Mesenchymal stem cell (in vitro differentiated cells and primary cell): ENCODE measurements around the gene TTC23L.

Source experiments
- DNase-seq: peaks from one replicate; pipeline ENCODE4 v3.0.0-alpha.2; 2013
- H2AFZ ChIP-seq: one replicate; pipeline ENCODE4 v1.6.1; 2013; ENCODE audit warnings: low read depth, mild to moderate bottlenecking, control low read depth, inconsistent platforms, low read length, moderate library complexity
- H2AK5ac ChIP-seq: 2 replicates; pipeline ENCODE4 v1.6.1; 2013; ENCODE audit warnings: low read length, moderate library complexity, mild to moderate bottlenecking, inconsistent platforms; ENCODE audit not compliant: severe bottlenecking
- H2BK120ac ChIP-seq: one replicate; pipeline ENCODE4 v1.6.1; 2013; ENCODE audit warnings: low read depth, mild to moderate bottlenecking, inconsistent platforms, low read length, moderate library complexity
- H2BK12ac ChIP-seq, 2 experiments: one replicate each; pipeline ENCODE4 v1.6.1; 2013; ENCODE audit warnings: inconsistent platforms in 2 of 2, low read length in 2 of 2, mild to moderate bottlenecking in 2 of 2, moderate library complexity in 2 of 2, control low read depth in 1 of 2
- H2BK15ac ChIP-seq: one replicate; pipeline ENCODE4 v1.6.1; 2013; ENCODE audit warnings: mild to moderate bottlenecking, low read depth, inconsistent platforms; ENCODE audit not compliant: poor library complexity, severe bottlenecking
- H2BK5ac ChIP-seq: 2 replicates; pipeline ENCODE4 v1.6.1; 2013; ENCODE audit warnings: low read depth, mild to moderate bottlenecking, low read length, control low read depth, inconsistent platforms; ENCODE audit not compliant: poor library complexity, severe bottlenecking
- H3K14ac ChIP-seq, 2 experiments: one replicate each; pipeline ENCODE4 v1.6.1; 2013; ENCODE audit warnings: inconsistent platforms in 2 of 2, low read length in 2 of 2, control low read depth in 1 of 2, mild to moderate bottlenecking in 1 of 2, moderate library complexity in 1 of 2
- H3K18ac ChIP-seq, 2 experiments: one replicate each; pipeline ENCODE4 v1.6.1; 2013; ENCODE audit warnings: inconsistent platforms in 2 of 2, low read length in 2 of 2, control low read depth in 1 of 2, low read depth in 1 of 2, mild to moderate bottlenecking in 1 of 2
- H3K23ac ChIP-seq, 2 experiments: one replicate each; pipeline ENCODE4 v1.6.1; 2013; ENCODE audit warnings: inconsistent platforms in 2 of 2, low read length in 2 of 2, mild to moderate bottlenecking in 2 of 2, moderate library complexity in 2 of 2, control low read depth in 1 of 2
- H3K27ac ChIP-seq: 2 replicates; pipeline ENCODE4 v1.5.1; 2013; ENCODE audit warnings: mild to moderate bottlenecking, moderate library complexity, low read length, control low read depth, inconsistent platforms; ENCODE audit not compliant: poor library complexity, severe bottlenecking
- H3K27me3 ChIP-seq, 2 experiments: 2 replicates each; pipeline versions ENCODE4 v1.6.1 to v1.7.0; 2013; ENCODE audit warnings: low read length in 2 of 2, mild to moderate bottlenecking in 2 of 2, moderate library complexity in 2 of 2, control low read depth in 1 of 2, inconsistent platforms in 1 of 2; ENCODE audit not compliant: control insufficient read depth in 1 of 2, insufficient read depth in 1 of 2
- H3K36me3 ChIP-seq, 2 experiments: 2 replicates each; pipeline versions ENCODE4 v1.6.1 to v1.7.0; 2013; ENCODE audit warnings: low read length in 2 of 2, control low read depth in 1 of 2, inconsistent platforms in 1 of 2, low read depth in 1 of 2, mild to moderate bottlenecking in 1 of 2; ENCODE audit not compliant: insufficient read depth in 2 of 2, control insufficient read depth in 1 of 2
- H3K4ac ChIP-seq, 2 experiments: one replicate each; pipeline ENCODE4 v1.6.1; 2013; ENCODE audit warnings: inconsistent platforms in 2 of 2, low read length in 2 of 2, mild to moderate bottlenecking in 2 of 2, moderate library complexity in 2 of 2, control low read depth in 1 of 2, low read depth in 1 of 2
- H3K4me1 ChIP-seq: 2 replicates; pipeline ENCODE4 v1.6.1; 2013; ENCODE audit warnings: low read depth, low read length, control low read depth; ENCODE audit not compliant: control insufficient read depth, insufficient read depth
- H3K4me2 ChIP-seq: 2 replicates; pipeline ENCODE4 v1.6.1; 2013; ENCODE audit warnings: low read length, mild to moderate bottlenecking, inconsistent platforms; ENCODE audit not compliant: poor library complexity, severe bottlenecking
- H3K4me3 ChIP-seq, 2 experiments: 2 replicates each; pipeline versions ENCODE4 v1.5.1 to v1.7.0; 2013; ENCODE audit warnings: low read length in 2 of 2, mild to moderate bottlenecking in 2 of 2, control low read depth in 1 of 2, low read depth in 1 of 2; ENCODE audit not compliant: insufficient read depth in 1 of 2
- H3K79me1 ChIP-seq: replicated peaks from 2 replicates; pipeline ENCODE4 v1.6.1; 2013; ENCODE audit warnings: mild to moderate bottlenecking, control low read depth, low read length, inconsistent platforms; ENCODE audit not compliant: poor library complexity, severe bottlenecking
- H3K9ac ChIP-seq: 2 replicates; pipeline ENCODE4 v1.7.0; 2013; ENCODE audit warnings: mild to moderate bottlenecking, low read length, moderate library complexity
- H3K9me3 ChIP-seq: 2 replicates; pipeline ENCODE4 v1.7.0; 2013; ENCODE audit warnings: mild to moderate bottlenecking, low read length; ENCODE audit not compliant: control insufficient read depth
- H4K8ac ChIP-seq: one replicate; pipeline ENCODE4 v1.6.1; 2013; ENCODE audit warnings: inconsistent platforms, mild to moderate bottlenecking, low read length, moderate library complexity
- H4K91ac ChIP-seq: one replicate; pipeline ENCODE4 v1.6.1; 2013; ENCODE audit warnings: mild to moderate bottlenecking, low read length, inconsistent platforms
- WGBS: methylation state at CpG from one replicate; pipeline ENCODE4 v1.1.7; 2013; ENCODE audit warnings: mixed read lengths; 5-methylcytosine and 5-hydroxymethylcytosine counted together

Gene TTC23L

DNA sequence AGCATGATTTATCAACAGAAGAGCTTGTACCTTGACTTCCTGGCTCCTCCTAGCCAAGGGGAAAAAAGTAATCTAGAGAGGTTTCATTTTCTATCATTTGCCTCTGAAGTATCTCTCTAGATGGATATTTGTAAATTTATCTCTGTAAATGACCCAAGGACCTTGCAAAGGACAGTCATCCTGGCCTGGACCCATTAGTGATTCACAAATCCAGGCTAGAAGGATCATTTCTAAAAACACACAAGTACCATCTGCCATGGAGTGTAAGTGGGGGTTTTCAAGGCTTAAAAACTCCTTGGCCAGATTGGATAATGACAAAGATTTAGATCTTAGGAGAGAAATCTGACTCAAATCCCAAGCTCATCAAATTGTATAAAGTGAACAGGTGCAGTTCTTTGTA lies 8.1 kb downstream of the TTC23L start:
- Histone ChIP-seq H3K27me3 (no peaks in the 10 kb centered on the region), H2BK12ac (no peak overlapping the region), H2AFZ (no peak overlapping the region), H3K36me3 (no peaks in the 10 kb centered on the region), H3K4me1 (no peaks in the 10 kb centered on the region), H4K91ac (no peak overlapping the region), H2AK5ac (no peak overlapping the region), H3K4me3 (no peak overlapping the region), H3K4me2 (no peak overlapping the region), H2BK120ac (no peak overlapping the region), H3K14ac (no peak overlapping the region), H3K4ac (no peak overlapping the region), H3K23ac (no peak overlapping the region), H3K27ac (no peak overlapping the region), H2BK5ac (no peak overlapping the region), H3K9me3 (no peaks in the 10 kb centered on the region), H4K8ac (no peak overlapping the region), H2BK15ac (no peak overlapping the region), H3K79me1 (no peaks in the 10 kb centered on the region), H3K9ac (no peak overlapping the region), H3K18ac (no peak overlapping the region)
- no peak for DNase-seq

DNA sequence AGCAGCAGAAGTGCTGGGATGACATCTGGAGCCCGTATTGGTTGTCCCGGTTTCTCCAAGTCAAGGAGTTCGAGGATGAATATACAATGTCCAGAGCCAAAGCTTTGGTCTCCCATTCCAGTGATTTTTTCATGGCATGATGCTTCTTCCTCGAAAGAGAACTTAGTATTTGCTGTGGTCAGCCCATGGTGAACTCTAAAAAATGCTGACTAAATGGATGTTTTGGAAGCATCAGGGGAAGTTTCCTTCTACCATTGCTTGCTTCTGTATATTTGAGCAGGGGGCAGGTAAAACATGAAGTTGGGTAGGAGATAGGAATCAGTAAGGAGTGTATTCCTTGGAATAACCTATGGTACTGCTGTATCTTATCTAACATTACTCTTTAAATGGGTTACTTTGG lies 8.6 kb downstream of the TTC23L start:
- no peaks in the 10 kb centered on the region for H3K4me1 ChIP-seq
- no peak for DNase-seq
- WGBS, result 92% methylated on average over 4 of the region's 4 CpGs

DNA sequence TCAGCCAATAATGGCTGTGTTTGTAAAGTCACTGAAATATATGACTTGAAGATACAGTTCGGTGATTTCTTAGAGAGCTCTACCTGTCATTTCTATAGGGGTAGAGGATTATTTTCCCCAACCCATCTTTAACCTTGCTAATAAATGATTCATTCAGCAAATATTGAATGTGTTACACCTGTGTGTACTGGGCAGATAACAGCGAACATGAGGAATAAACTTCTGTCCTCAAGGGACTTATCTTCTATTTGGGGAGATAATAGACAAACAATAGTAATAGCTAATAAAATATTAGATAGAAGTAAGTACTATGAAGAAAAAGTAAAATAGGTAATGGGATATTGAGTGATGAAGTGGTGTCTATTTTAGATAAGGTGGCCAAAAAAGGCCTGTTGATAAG lies 9.3 kb downstream of the TTC23L start:
- H3K23ac ChIP-seq, result no peak overlapping the region
- H2BK12ac ChIP-seq, result no peak overlapping the region
- H2AK5ac ChIP-seq, result no peak overlapping the region
- no peak overlapping the region for H2BK120ac ChIP-seq
- H3K9ac ChIP-seq, result no peak overlapping the region
- H3K4ac ChIP-seq, result no peak overlapping the region
- WGBS, result no CpG with 5 or more reads among the region's 2 CpGs
- no peak overlapping the region for H3K4me2 ChIP-seq
- H2AFZ ChIP-seq, result no peak overlapping the region
- H3K14ac ChIP-seq, result no peak overlapping the region
- no peaks in the 10 kb centered on the region for H3K27me3 ChIP-seq
- DNase-seq, result no peak
- no peaks in the 10 kb centered on the region for H3K79me1 ChIP-seq
- no peaks in the 10 kb centered on the region for H3K9me3 ChIP-seq
- H3K4me3 ChIP-seq, result no peak overlapping the region
- H3K4me1 ChIP-seq, result no peaks in the 10 kb centered on the region
- H3K18ac ChIP-seq, result no peak overlapping the region
- H3K27ac ChIP-seq, result no peak overlapping the region
- H4K91ac ChIP-seq, result no peak overlapping the region
- H2BK5ac ChIP-seq, result no peak overlapping the region
- no peak overlapping the region for H4K8ac ChIP-seq
- no peak overlapping the region for H2BK15ac ChIP-seq
- no peaks in the 10 kb centered on the region for H3K36me3 ChIP-seq

More for the DNA sequence above, 8.6 kb downstream of the TTC23L start:
- Histone ChIP-seq H3K4ac (no peak overlapping the region), H3K4me3 (no peak overlapping the region), H2BK120ac (no peak overlapping the region), H3K27me3 (no peaks in the 10 kb centered on the region), H3K9me3 (no peaks in the 10 kb centered on the region), H3K4me2 (no peak overlapping the region), H2BK5ac (no peak overlapping the region), H2BK12ac (no peak overlapping the region), H2BK15ac (no peak overlapping the region), H3K9ac (no peak overlapping the region), H4K91ac (no peak overlapping the region), H3K36me3 (no peaks in the 10 kb centered on the region), H3K27ac (no peak overlapping the region), H3K23ac (no peak overlapping the region), H3K79me1 (no peaks in the 10 kb centered on the region), H2AK5ac (no peak overlapping the region), H3K14ac (no peak overlapping the region), H4K8ac (no peak overlapping the region), H2AFZ (no peak overlapping the region), H3K18ac (no peak overlapping the region)

DNA sequence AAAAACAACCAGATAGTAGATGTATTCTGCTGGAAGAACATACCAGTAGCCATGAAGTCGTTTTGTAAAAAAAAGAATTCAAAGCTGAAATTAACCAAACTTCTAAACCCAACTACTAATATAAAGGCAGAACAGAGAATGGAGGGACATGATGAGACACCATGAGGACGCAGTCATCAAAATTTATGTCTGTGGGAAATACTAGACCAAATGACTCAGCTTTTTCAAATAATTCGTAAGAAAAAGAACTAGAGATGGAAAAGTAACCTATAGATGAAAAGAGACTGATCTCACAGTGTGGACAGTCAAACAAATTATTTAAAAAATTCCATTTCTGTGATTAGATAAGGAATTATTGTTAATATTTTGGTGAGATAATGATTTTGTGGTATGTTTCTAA lies 10.3 kb downstream of the TTC23L start:
- no peaks in the 10 kb centered on the region for H3K27me3 ChIP-seq

More for the DNA sequence above, 10.3 kb downstream of the TTC23L start:
- H4K91ac ChIP-seq, result no peak overlapping the region
- H3K9me3 ChIP-seq, result no peaks in the 10 kb centered on the region
- H3K9ac ChIP-seq, result no peak overlapping the region
- H3K23ac ChIP-seq, result no peak overlapping the region
- H3K79me1 ChIP-seq, result no peaks in the 10 kb centered on the region
- no peak overlapping the region for H3K14ac ChIP-seq
- H3K27ac ChIP-seq, result no peak overlapping the region
- peak; percentile 12 for DNase-seq
- no peak overlapping the region for H3K18ac ChIP-seq
- H2BK15ac ChIP-seq, result no peak overlapping the region
- no CpG with 5 or more reads among the region's 3 CpGs for WGBS
- H3K4ac ChIP-seq, result no peak overlapping the region
- H2AFZ ChIP-seq, result no peak overlapping the region
- no peak overlapping the region for H4K8ac ChIP-seq
- no peak overlapping the region for H2BK120ac ChIP-seq
- H3K4me1 ChIP-seq, result no peaks in the 10 kb centered on the region
- no peak overlapping the region for H3K4me3 ChIP-seq
- no peak overlapping the region for H2BK12ac ChIP-seq
- H3K36me3 ChIP-seq, result no peaks in the 10 kb centered on the region
- H3K4me2 ChIP-seq, result no peak overlapping the region
- H2BK5ac ChIP-seq, result no peak overlapping the region
- no peak overlapping the region for H2AK5ac ChIP-seq
